GM21447 (cell line): ENCODE measurements around the gene SIGLEC10.
A peak's percentile ranks its signal among the peaks of the same experiment; 100 is the strongest.

Experiments
- ATAC-seq: cut with Tn5 transposase; IDR thresholded peaks from one replicate; pipeline ENCODE4 v1.9.1; 2021; ENCODE audit not compliant: unreplicated experiment

SIGLEC10 gene

DNA sequence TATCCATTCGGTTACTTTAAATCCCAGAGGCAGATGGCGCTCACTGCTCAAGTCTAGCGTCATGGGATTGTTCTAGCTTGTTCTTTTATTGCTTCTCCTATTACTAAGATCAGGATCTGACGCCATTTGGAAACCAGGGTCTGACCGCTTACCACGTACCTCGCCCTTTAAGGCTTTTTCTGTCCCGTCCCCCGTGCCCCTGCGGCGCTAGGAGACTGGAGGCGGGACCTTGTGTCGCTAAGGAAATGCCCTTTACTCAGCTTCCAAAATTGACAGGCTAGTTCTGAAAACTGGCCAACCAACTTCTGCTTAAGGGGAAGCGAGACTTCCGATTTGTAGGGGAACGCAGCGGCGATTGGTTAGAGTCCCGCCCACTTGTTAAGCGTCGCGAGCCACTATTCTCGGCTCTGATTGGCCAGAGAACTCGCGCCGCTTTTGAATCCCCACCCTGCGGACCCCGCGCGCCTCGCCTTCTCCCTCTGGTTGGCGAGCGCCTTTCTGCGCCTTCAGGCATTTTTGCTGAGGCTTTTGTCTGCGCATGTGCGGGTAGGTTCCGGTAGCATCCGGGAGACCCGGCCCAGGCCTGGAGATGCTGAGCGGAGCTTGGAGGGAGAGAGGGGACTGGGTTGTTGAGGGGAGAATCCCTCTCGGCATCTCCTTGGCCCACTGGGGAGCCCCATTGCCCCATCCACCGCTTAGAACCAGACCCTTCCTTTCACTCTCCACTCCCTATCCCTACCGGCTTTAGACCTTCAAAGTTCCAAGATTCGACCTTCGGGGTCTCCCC, 23.2 kb downstream of the SIGLEC10 start:
- peak; percentile 75 for ATAC-seq

DNA sequence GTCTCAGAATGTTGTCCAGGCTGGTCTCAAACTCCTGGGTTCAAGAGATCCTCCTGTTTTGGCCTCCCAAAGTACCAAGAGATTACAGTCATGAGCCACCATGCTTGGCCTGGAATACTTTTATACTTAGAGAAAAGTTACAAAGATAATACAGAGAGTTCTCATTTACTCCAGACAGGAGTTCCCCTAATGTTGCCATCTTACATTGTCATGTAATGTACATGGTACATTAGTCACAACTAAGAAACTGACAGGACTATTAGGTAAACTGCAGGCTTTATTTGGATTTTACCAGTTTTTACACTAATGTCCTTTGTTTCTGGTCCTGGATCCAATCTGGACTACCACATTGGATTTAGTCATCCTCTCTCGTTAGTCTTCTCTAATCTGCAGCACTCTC, 24.7 kb downstream of the SIGLEC10 start:
- no peak for ATAC-seq

DNA sequence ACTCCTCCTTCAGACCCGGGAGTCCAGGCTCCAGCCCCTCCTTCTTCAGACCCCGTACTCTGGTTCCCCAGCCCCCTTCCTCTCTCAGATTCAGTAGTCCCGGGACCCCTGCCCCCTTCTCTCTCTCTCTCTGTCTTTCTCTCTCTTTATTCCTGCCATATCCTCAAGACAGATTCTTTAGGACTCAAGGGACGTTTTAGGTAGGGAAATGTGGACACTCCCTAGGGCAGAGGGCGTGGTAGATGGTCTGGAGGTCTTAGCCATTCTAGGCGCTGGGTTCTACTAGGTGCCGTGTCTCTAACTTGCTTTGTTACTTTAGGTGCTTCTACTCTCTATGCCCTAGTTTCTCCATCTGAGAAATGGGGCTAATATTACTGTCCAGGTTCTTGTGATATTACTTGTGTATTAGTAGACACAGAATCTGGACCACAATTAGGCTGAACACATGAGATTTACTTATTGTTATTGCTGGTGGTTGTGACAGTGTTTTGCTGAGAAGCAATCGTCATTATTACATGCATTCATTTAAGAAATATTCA, 26.3 kb downstream of the SIGLEC10 start:
- ATAC-seq = no peak

DNA sequence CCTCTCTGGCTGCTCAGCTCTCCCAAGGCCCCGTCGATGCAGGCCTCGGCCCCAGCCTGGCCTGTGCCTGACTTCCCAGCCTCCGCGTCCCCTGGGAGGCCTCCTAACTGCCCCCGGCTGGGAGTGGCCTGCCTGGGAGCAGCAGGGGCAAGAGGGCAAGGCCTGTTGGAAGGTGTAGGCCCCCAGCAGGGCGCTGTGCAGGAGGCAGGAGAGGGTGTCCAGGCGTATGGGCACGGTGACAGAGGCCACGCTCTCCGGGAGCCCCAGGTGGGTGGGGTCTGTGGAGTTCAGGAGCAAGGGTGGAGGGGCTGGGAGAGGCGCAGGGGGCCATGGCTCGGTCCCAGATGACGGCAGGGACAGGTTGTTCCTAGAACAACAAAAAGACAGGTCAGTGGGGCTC, 28.3 kb downstream of the SIGLEC10 start:
- no peak for ATAC-seq

DNA sequence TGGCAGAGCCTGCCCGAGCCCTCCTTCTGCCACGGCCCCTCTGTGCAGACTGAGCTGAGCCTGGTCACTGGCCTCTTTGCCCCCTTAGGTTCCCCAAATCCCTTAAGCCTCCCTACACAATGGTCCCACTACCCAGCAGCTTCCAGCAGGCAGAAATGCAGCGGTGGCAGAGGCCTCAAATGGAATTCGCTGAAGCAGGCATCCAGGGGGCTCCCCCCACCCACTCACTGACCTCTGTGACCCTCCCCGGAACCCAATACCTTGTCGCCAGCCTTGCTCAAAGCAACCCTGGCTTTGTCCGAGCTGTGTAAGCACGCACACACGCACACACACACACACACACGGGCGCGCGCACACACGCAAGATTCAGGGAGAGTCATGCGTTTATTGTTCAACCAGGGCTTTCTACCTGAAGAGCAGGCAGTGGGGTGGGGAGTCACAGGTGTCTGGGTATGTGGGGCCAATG, 29.5 kb downstream of the SIGLEC10 start, which contains the start of gene LIM2:
TSS of gene LIM2 (minus strand) at position 51 of the 466 bp plus-strand sequence. CDS start 531 bp downstream, outside the sequence.
- ATAC-seq = no peak

DNA sequence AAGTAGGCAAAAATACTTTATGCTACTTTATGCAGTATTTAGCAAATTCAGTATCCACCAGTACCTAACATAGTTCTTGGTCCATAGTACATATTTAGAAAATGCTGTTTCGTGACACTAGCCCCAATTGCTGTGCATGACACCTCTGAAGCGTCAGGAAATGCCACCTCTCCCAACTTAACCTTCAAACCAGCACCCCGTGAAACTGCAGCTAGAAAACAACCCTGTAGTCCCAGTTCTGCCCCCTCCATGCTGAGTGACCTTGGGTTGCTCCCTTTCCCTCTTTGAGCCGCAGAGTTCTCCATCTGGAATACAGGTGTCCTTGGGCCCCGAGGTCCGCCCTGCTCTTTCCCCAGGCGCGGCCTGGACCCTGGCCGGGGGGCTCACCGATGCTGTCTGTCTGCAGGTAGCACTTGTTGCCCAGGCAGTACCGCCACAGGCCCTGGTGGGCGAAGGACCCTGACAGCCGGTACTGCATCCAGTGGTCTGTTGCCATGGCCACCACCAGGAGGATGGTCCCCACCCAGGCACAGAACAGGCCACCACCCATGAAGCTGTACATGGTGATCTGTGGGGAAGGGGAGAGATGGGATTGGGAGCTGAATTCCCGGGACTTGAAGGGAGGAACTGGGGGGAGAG, 30.4 kb downstream of the SIGLEC10 start:
- ATAC-seq = no peak

DNA sequence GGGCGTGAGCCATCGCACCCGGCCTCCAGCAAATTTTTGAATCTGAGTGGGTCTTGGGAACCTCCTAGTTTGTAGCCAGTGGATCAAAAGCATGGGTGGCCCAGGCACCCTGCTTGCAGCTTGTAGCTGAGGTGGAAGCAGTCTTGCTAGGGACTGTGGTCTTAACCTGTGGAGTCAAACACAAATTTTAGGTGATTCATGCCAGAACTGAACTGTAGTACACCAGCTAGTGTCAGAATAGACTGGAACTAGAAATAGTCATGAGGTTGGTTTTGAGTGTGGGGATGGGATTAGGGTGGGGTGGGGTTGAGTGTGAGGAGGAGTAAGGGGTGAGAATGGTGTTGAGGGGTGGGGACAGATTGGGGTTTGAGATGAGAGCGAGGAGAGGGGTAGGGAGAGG, 35.4 kb downstream of the SIGLEC10 start:
- ATAC-seq = no peak

DNA sequence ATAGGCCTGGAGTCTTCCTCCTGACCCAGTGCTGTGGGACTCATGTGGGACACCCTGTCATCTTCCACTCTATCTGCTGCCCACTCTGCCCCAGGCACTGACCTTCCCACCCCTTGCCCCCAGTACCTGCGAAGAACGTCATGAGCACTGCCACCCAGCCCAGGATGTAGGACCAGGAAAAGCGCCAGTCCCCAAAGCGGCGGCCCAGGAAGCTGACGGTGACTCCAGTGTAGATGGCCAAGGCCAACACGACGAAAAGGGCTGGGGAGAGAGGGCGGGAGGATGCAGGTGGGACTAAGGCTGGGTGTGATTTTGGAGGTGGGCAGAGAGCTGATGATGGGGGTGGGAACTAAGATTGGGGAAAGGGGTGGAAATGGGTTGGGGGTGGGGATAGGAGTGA, 37.1 kb downstream of the SIGLEC10 start:
- no peak for ATAC-seq

DNA sequence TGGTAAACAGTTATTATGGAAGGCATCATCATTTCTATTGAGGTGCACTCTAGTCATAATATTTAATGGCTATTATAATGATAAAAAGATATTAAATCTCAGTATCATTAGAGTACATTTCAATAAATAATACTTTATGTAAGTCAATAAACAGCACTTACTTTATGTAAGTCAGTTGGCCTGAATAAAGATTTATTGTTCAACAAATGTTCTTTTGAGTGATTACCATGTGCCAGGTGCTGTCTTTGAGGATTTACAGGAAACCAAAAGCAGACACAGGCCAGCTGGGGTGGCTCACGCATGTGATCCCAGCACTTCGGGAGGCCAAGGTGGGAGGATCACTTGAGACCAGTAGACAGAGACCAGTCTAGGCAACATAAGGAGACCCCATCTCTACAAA, 40.0 kb downstream of the SIGLEC10 start:
- no peak for ATAC-seq

DNA sequence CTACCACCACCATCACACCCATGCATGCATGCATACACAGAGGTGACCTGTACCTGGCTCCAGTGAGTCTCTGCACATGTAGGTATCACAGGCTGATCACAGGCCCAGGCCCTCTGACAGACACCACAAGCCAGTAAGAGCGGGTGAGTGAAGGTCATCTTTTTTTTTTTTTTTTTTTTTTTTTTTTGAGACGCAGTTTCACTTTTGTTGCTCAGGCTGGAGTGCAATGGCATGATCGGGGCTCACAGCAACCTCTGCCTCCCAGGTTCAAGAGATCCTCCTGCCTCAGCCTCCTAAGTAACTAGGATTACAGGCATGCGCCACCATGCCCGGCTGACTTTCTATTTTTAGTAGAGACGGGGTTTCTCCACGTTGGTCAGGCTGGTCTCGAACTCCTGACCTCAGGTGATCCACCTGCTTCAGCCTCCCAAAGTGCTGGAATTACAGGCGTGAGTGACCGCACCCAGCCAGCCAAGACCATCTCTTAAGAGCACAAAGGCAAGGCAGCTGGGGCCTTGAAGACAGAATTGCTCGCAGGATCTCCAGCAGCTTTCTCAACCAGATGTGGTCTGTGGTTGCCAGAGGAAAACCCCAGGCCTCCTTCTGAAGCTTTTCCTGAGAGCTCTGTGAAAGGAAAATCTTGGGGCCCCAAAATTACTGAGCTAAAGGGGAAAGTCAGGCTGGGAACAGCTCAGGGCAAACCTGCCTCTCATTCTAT, 41.8 kb downstream of the SIGLEC10 start:
- ATAC-seq = no peak

DNA sequence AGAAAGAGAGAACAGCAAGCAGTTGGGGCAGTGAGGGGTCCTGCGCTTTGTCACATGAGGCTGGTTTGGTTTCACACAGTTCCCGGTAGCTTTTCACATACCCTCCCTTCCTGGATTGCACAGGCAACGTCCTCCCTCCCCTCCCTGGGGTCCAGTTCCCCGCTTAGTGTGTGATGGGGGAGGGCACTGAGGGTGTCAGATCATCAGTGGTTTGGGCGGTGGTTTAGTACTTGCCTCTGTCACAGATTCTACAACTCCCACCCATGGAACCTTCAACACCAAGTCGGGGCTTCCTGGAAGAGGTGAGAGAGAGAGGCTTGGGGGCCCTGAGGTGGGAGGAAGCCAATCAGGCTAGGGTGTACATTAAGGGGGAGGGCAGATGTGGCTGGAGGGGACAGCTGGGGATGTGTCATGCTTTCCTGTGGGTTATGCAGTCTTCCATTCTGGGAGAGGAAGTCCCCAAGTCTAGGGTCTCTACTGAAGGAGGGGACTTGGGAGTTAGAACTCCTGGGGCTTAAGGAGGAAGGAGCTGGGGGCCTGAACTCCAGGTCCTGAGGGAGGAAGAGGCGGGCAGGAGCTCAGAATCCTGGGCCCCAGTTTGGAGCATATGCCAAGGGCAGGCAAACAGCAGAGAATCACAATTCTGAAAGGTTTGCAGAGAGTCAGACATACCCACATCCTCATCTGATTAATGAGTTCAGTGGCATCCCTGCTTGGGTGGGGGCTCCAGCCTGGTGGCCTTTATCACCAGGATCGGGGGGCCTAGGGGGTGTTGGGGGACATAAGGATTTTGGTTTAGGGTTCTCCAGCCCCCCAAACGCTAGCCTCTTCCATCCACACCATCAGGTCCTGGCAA, 44.6 kb downstream of the SIGLEC10 start, which contains the start of gene NKG7:
TSS of gene NKG7 (minus strand) at position 6 of the 856 bp plus-strand sequence. CDS start 119 bp downstream, outside the sequence.
- peak; percentile 47 for ATAC-seq

DNA sequence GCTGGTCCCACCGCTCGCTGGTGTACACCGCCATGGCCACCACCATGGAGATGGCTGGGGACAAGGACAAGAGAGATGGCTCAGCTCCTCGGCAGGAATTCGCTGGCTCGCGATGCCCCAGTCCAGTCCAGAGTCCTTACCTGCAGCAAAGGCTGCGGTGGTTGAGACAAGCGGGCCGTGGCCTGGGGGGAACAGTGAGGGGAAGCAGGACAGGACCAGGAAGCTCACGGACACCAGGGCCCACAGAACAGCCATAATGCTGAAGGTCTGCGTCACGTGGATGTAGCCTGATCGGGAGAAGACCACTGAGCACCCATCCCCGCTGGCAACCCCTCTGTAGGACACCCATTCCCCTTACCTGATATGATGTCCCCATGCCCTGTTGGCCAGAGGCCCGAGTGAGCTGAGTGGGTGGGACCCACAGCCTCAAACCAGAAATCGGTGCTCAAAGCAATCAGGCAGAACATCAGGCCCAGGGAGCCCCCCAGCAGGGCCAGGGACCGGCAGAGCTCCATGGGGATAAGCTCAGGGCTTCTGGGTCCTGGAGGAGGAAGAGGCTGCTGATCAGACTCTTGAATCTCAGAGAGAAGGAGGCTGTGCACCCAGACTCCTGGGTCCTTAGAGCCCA, 45.3 kb downstream of the SIGLEC10 start:
- ATAC-seq = no peak

DNA sequence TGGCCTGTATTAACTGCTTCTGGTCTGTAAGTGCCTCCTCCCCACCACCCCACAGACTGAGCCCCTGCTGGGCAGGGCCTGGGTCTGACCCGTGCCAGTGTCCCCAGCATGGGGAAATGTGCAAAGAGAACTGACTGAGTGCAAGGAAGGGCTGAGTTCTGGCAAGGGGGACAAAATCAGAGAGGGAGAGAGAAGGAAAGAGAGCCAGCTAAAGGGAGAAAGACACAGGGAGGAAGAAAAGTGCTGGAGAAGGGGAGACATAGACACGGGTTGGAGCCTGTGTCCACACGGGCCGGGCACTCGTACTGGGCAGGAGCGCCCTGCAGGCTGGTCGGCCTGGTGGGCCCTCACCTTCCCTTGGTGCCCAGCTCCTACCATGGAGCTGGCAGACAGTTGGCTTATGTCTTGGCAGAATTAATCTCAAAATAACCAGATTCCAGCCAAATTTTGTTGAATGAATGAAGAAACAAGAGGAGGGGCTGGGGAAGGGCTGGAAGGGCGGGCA, 46.2 kb downstream of the SIGLEC10 start:
- ATAC-seq = no peak

DNA sequence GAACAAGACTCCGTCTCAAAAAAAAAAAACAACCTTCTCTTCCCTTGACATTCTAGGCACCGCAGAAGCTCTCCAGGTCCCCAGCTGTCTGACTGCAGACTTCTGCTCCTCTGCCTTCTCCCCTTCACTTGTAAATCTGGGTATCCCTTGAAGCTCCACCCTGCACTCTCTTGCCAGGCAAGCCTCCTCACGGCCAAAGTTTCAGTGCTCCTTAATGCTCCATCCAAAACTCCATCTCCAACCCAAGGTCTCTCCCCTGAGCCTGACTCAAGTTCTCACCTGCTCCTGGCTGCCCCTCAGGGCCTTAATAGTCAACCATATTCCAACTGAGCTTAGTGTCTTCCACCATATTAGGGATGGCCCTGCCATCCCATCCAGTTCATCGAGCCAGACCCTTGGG, 47.2 kb downstream of the SIGLEC10 start:
- no peak for ATAC-seq

DNA sequence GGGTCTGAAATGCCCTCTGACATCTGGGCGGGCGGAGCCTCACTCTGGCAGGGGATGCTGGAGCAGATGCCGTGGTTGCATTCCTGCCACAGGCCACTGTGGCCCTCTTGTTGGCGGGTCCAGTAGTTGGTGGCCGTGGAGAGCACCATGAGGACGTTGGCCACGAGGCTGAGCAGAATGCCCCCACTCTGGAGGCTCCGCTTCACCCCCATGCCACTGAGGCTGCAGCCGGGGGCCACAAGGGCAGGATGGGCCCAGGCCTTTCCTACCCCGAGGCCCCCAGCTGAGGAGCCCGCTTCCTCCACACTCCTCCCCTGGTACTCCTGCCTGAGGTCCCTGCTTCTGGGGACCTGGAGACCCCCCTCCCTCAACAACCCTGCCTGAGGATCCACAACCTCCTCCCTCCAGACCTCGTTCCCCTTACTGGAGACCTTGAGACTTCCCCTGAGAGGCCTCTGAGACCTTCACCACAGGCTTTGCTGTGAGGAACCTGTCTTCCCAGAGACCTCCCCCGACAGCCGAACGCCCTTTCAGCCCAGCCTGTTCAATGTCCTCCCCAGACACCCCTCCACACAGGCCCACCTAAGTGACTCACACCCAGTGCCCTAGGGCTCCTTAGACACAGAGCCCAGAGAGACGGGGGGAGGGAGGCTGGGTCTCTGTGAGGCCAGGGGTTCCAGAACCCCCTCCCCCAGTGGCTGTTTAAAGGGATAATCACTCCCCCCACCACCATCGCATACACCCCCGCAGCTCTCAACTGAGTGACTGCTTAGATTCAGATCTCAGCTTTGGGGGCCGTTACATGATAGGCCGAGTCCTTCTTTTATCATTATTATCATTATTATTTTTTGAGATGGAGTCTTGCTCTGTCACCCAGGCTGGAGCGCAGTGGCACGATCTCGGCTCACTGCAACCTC, 48.8 kb downstream of the SIGLEC10 start, which contains the start of gene CLDND2:
TSS of gene CLDND2 (minus strand) at position 638 of the 917 bp plus-strand sequence. CDS start at position 212, 426 bp downstream.
- ATAC-seq = no peak

DNA sequence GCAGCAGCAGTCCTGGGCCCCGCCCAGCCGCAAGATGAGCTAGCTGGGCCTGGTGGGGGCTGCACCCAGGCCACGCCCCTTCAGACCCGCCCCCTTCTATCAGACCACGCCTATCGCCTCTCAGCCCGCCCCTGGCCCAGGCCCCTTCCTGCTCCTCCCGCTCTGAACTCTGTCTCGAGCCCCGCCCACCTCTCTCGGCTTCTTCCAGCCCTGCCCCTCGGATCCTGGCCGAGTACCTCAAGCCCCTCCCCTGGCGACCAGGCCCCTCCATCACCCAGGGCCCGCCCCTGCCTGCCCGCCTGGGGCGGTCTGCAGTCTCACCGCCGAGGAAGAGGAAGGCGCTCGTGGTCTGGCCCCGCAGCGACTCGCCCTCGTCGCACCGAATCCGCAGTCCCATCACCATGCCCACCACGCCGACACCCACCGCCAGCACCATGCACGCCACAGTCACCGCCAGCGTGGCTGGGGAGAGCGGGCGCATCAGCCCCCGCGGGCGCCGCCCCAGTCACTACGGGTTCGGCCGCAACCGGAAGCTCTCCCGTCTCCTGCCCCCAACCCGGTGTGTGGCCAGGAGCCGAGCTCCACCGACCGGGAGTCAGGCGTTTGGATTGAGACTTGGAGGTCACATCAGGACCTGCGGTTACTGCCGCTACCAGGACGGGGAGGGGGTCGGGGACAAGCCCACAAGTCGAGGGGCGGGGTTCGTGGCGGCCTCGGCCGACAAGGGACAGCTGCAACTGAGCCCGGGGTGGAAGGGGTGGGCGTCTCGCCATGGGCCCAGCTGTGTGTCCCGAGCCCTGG, 49.7 kb downstream of the SIGLEC10 start:
- ATAC-seq = peak; percentile 74

DNA sequence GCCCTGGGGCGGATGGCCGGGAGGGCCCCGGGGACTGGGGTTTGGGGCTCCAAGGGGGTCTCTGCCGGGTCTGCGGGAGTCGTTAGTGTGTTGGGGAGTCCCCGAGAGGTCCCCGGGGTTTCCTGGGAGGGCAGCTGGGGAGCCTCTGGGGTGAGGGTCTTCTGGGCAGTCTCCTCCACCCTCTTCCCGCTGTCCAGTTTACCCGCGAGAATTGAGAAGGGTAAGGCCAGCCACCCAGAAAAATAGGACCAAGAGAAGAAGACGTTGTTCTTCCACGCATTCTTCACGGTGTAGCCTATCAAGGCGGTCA, 50.2 kb downstream of the SIGLEC10 start:
- no peak for ATAC-seq
